ENCODE results near the gene UBE3A.
"Not testable (repeated sequence)": the region's sequence is repeated elsewhere in the genome, so short reads cannot be mapped to it uniquely, and the experiment has no call there.

UBE3A gene

GRCh38 chr15:25438601-25439368 is at the start of gene UBE3A:
Gene UBE3A, minus strand, starts transcription at chr15:25439024. Its CDS starts 29,917 bp downstream, at chr15:25409107.
- peak; percentile 88 to 90 for DNase-seq

DNA sequence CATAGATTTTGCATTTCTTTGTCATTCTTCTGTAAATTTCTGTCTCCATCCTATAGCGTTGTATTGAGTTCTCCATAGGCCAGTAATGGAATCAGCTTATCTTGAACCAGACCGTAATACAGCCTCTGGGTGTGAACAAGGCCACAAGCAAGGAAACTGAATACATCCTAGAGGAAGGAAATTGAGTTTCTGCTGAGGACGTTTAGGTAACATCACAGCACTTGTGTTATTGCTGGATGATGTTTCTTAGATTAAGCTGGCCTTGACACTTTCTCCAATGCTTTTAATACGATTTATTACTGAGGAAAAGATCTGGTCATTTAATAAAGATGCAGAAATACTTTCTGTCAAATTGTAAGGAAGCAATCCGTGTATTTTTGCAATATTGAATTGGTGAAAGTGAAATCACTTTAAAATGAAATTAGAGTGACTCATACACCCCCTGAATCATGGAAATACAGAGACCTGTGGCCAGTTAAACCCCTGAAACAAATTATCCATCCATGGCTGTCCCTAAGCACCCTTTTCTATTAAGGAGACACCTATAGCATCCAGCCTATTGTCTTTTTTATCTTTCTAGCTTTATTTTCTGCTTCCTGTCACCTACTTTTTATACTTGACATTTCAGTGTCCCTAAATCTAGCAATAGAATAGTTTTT is 48.5 kb upstream of the UBE3A start:
- DNase-seq = no peak

- no peak for DNase-seq
Observed at GRCh38 chr15:25486051-25486450, 47.2 kb upstream of the UBE3A start.

GRCh38 chr15:25481208-25481859 is 42.5 kb upstream of the UBE3A start:
- DNase-seq = no peak

GRCh38 chr15:25478313-25478712 is 39.5 kb upstream of the UBE3A start:
- DNase-seq = no peak

- no peak for DNase-seq
Observed at GRCh38 chr15:25477816-25478215, 39.0 kb upstream of the UBE3A start.

DNA sequence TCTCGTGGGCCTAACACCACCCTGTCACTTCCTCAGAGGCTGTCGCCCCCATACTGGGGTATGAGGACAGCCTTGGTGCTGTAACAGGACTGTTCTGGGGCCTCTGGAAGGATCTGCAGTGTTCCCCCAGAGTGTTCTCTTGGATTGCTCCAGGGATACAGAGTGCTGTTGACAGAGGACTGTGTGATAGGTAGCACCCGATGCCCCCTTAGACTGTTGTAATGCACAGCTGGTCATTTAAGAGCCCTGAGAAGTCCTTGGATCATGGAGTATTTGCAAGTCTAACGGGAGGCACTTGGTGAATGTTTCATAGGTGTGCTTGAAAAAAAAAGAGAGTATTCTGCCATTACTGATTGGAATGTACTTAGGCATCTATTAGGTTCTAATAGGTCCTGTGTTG is 35.4 kb upstream of the UBE3A start:
- DNase-seq = no peak

GRCh38 chr15:25470230-25470629 is 31.4 kb upstream of the UBE3A start:
- DNase-seq = no peak

- DNase-seq = no peak
Observed at GRCh38 chr15:25469377-25469776, 30.6 kb upstream of the UBE3A start.

GRCh38 chr15:25468611-25469010 is 29.8 kb upstream of the UBE3A start:
- DNase-seq = no peak

GRCh38 chr15:25465835-25466234 is 27.0 kb upstream of the UBE3A start:
- no peak for DNase-seq

DNA sequence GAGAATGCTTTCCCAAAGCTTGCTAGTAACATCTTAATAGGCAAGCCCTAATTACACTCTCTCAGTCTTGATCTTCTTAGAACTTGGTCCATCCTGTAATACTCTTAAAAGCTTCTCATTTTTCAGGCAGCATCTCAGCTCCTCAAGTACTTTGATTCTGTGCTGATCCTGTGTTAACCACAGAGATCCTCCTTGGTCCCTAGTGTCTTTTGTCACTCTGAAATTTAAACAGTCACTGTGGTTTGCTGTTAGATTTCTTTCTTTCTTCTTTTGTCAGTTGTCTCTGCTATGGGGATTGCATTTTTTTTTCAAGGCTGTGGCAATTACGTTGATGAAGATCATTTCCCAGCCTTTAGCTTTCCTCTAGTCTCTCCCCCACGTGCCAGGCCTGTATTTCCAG is 26.0 kb upstream of the UBE3A start:
- DNase-seq = no peak

DNA sequence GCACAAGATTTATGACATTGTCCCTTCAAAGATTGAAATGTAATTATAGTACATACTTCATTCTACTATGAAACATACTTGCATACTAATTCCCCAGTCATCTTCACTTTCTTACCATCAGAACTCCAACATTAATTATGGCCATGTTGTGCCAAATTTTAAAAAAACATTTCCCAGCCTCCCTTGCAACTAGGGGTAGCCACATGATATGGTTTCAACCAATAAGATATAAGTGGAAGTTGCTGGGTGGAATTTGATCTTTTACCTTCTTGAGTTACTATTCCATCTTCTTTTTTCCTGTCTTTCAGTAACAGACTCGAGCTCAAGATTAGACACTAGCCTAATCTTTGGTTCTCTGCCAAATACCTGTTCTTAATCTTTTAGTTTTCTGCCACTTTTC is 25.6 kb upstream of the UBE3A start:
- no peak for DNase-seq

GRCh38 chr15:25456196-25456595 is 17.4 kb upstream of the UBE3A start:
- DNase-seq = no peak

- DNase-seq = no peak
Observed at GRCh38 chr15:25455226-25455625, 16.4 kb upstream of the UBE3A start.

DNA sequence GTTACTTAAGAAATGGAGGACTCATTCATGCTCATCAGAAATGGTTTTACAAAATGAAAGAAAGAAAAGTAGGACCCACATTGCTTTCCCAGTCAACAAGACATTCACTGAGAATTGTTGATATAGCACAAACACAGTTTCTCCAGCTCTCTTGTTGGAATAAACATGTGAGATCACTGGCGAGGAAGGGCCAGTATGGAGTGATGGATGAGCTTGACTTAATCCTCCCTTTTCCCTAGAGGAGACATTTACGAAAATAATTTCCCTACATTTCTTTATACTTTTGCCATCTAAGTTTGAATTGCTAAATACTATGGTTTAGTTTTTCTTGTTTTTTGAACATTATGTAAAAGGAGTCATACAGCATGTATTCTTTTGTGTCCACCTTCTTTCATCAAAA is 15.9 kb upstream of the UBE3A start:
- no peak for DNase-seq

GRCh38 chr15:25453246-25453645 is 14.4 kb upstream of the UBE3A start:
- DNase-seq = not testable (repeated sequence)

GRCh38 chr15:25451501-25451900 is 12.7 kb upstream of the UBE3A start:
- no peak for DNase-seq

GRCh38 chr15:25450163-25450562 is 11.3 kb upstream of the UBE3A start:
- DNase-seq = no peak

DNA sequence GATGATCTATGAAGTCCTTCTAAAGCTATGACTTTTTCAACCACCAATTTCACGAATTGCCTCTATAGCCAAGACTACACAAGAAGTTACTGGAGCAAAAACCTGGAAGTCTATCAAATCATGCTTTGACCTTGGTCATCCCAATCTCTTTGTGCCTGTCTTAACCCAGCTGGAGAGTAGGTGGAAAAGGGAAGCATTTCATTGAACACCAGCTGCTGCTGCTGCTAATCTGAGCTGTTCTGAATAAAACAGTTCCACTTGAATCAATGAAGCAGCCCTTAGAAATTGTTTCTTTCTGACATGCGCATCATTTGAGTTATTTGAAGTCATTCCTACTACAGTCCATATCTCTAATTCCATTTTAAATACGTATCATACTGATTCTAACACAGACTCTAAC is 7.3 kb upstream of the UBE3A start:
- no peak for DNase-seq

DNA sequence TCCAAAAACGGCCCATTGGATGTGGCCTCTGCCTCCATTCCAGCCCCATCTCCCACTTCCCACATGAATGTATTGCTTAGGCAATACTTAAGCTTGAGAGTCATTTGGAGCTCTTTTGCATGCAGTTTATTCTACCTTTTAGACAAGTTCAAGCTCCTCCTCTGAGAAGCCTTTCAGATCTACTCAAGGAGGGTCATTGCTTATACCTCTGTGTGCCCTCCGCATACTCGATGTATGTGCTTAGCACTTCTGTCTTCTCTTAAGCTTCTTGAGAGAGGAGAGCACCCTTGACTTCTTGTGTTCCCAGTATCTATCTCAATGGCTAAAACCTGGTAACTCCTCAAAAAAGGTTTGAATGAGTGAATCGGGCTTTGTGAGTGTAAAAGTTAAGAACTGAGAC is 6.6 kb upstream of the UBE3A start:
- no peak for DNase-seq

DNA sequence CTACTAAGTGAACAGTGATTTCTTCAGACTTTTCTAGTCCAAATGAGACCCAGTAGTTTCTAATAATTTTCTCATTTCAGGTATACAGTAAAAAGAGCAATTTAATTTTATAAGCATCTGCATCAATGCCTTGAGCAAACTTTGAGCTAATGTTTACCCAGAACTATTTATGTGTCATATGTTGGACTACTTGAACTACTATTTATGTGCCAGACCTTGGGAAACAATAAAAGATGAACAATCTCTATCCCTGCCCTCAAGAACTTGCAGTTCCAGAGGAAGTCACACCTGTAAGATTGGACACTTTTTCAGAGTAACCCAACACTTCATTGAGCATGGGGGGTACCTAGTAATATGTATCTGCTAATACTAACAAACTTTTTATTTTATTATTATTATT is 2.3 kb upstream of the UBE3A start:
- no peak for DNase-seq

GRCh38 chr15:25439369-25439836 is 579 bp upstream of the UBE3A start:
- DNase-seq = no peak
